Dendritic cell treated with granulocyte-macrophage colony-stimulating factor and Interleukin-4, amounts not matched to agents 40 ng/mL and 50 ng/mL, for 4 days (primary cell): Measurements from ENCODE around the gene TPST2.

Experiments
- H3K27ac Mint-ChIP-seq: one replicate; pipeline ENCODE4 v1.8.0; 2022; ENCODE audit warnings: mild to moderate bottlenecking, mixed read lengths
- H3K27me3 Mint-ChIP-seq: one replicate; pipeline ENCODE4 v1.8.0; 2022; ENCODE audit warnings: mild to moderate bottlenecking, mixed read lengths
- H3K36me3 Mint-ChIP-seq: one replicate; pipeline ENCODE4 v1.8.0; 2022; ENCODE audit warnings: low read depth, mixed read lengths
- H3K4me1 Mint-ChIP-seq: one replicate; pipeline ENCODE4 v1.8.0; 2022; ENCODE audit warnings: low read depth, mixed read lengths
- H3K4me3 Mint-ChIP-seq: one replicate; pipeline ENCODE4 v1.8.0; 2022; ENCODE audit warnings: mild to moderate bottlenecking, moderate library complexity, mixed read lengths
- H3K9me3 Mint-ChIP-seq: one replicate; pipeline ENCODE4 v1.8.0; 2022; ENCODE audit warnings: mixed read lengths
- intact Hi-C: fragments of 100-400 bp; cut with micrococcal nuclease; formaldehyde crosslinking; loops from one replicate; pipeline ENCODE4 v1.15.0; 2022

TPST2 gene

GRCh38 chr22:26486394-26486793, 103.5 kb downstream of the TPST2 start:
- H3K4me3 Mint-ChIP-seq, result no peak overlapping the region
- H3K27ac Mint-ChIP-seq, result no peak overlapping the region
- H3K4me1 Mint-ChIP-seq, result peaks cover 43% of the 10 kb centered on the region
- H3K36me3 Mint-ChIP-seq, result peaks cover 73% of the 10 kb centered on the region
- no peaks in the 10 kb centered on the region for H3K9me3 Mint-ChIP-seq
- no peaks in the 10 kb centered on the region for H3K27me3 Mint-ChIP-seq
- intact Hi-C loops, result no loop called here

GRCh38 chr22:26485806-26486390, 104.0 kb downstream of the TPST2 start:
- no peaks in the 10 kb centered on the region for H3K27me3 Mint-ChIP-seq
- no peaks in the 10 kb centered on the region for H3K9me3 Mint-ChIP-seq
- H3K27ac Mint-ChIP-seq, result no peak overlapping the region
- peaks cover 48% of the 10 kb centered on the region for H3K4me1 Mint-ChIP-seq
- peaks cover 73% of the 10 kb centered on the region for H3K36me3 Mint-ChIP-seq
- H3K4me3 Mint-ChIP-seq, result no peak overlapping the region
- intact Hi-C loops, result no loop called here

- Mint-ChIP-seq H3K27me3 (no peaks in the 10 kb centered on the region), H3K36me3 (peaks cover 69% of the 10 kb centered on the region), H3K4me3 (no peak overlapping the region), H3K27ac (no peak overlapping the region), H3K9me3 (no peaks in the 10 kb centered on the region), H3K4me1 (peaks cover 56% of the 10 kb centered on the region)
- intact Hi-C loops, result no loop called here
Observed at GRCh38 chr22:26485013-26485412, 104.9 kb downstream of the TPST2 start.

GRCh38 chr22:26484360-26484706, 105.6 kb downstream of the TPST2 start:
- Mint-ChIP-seq H3K27me3 (no peaks in the 10 kb centered on the region), H3K27ac (peak overlapping the region; percentile 95), H3K9me3 (no peaks in the 10 kb centered on the region), H3K4me1 (peaks cover 63% of the 10 kb centered on the region), H3K4me3 (peak overlapping the region; percentile 86), H3K36me3 (peaks cover 63% of the 10 kb centered on the region)
- intact Hi-C loops, result no loop called here

- Mint-ChIP-seq H3K27me3 (no peaks in the 10 kb centered on the region), H3K4me1 (peaks cover 67% of the 10 kb centered on the region), H3K9me3 (no peaks in the 10 kb centered on the region), H3K27ac (peak within 1 kb of the TSS; percentile 95), H3K36me3 (peaks cover 60% of the 10 kb centered on the region), H3K4me3 (peak within 1 kb of the TSS; percentile 86)
- intact Hi-C loops, result loop anchor here (1.0 kb wide), 1 partner anchor 29 kb away; the partner anchor contains the start of gene TFIP11
Observed at GRCh38 chr22:26483439-26484359, 106.2 kb downstream of the TPST2 start, which contains the start of the genes HPS4 and SRRD. TSS of gene HPS4 (minus strand) at chr22:26483783. CDS start at chr22:26481762, 2,021 bp downstream. TSS of gene SRRD (plus strand) at chr22:26483877. CDS start at chr22:26483891, 14 bp downstream.

- H3K27ac Mint-ChIP-seq, result peak overlapping the region; percentile 95
- H3K36me3 Mint-ChIP-seq, result peaks cover 60% of the 10 kb centered on the region
- H3K4me3 Mint-ChIP-seq, result peak overlapping the region; percentile 86
- H3K9me3 Mint-ChIP-seq, result no peaks in the 10 kb centered on the region
- peaks cover 71% of the 10 kb centered on the region for H3K4me1 Mint-ChIP-seq
- H3K27me3 Mint-ChIP-seq, result no peaks in the 10 kb centered on the region
- intact Hi-C loops, result loop anchor here (1.0 kb wide), 1 partner anchor 29 kb away; the partner anchor contains the start of gene TFIP11
Observed at GRCh38 chr22:26483043-26483438, 106.9 kb downstream of the TPST2 start.

GRCh38 chr22:26482161-26482560, 107.8 kb downstream of the TPST2 start:
- Mint-ChIP-seq H3K4me3 (peak overlapping the region; percentile 86), H3K27me3 (no peaks in the 10 kb centered on the region), H3K9me3 (no peaks in the 10 kb centered on the region), H3K36me3 (peaks cover 60% of the 10 kb centered on the region), H3K27ac (peak overlapping the region; percentile 95), H3K4me1 (peaks cover 80% of the 10 kb centered on the region)
- intact Hi-C loops, result no loop called here

- Mint-ChIP-seq H3K4me1 (peaks cover 84% of the 10 kb centered on the region), H3K9me3 (no peaks in the 10 kb centered on the region), H3K27ac (peak overlapping the region; percentile 95), H3K4me3 (peak overlapping the region; percentile 52), H3K27me3 (no peaks in the 10 kb centered on the region), H3K36me3 (peaks cover 60% of the 10 kb centered on the region)
- intact Hi-C loops, result no loop called here
Observed at GRCh38 chr22:26481694-26482093, 108.2 kb downstream of the TPST2 start.

GRCh38 chr22:26481112-26481693, 108.7 kb downstream of the TPST2 start:
- Mint-ChIP-seq H3K4me1 (peaks cover 86% of the 10 kb centered on the region), H3K4me3 (no peak overlapping the region), H3K36me3 (peaks cover 60% of the 10 kb centered on the region), H3K27ac (peak overlapping the region; percentile 95), H3K9me3 (no peaks in the 10 kb centered on the region), H3K27me3 (no peaks in the 10 kb centered on the region)
- intact Hi-C loops, result no loop called here

- intact Hi-C loops, result no loop called here
- Mint-ChIP-seq H3K36me3 (peaks cover 60% of the 10 kb centered on the region), H3K9me3 (no peaks in the 10 kb centered on the region), H3K27me3 (no peaks in the 10 kb centered on the region), H3K4me1 (peaks cover 80% of the 10 kb centered on the region), H3K4me3 (peak overlapping the region; percentile 9), H3K27ac (peak overlapping the region; percentile 95)
Observed at GRCh38 chr22:26480611-26480932, 109.4 kb downstream of the TPST2 start.

GRCh38 chr22:26479792-26480610, 109.9 kb downstream of the TPST2 start:
- peak overlapping the region; percentile 95 for H3K27ac Mint-ChIP-seq
- peaks cover 66% of the 10 kb centered on the region for H3K36me3 Mint-ChIP-seq

GRCh38 chr22:26479043-26479791, 110.7 kb downstream of the TPST2 start:
- peak overlapping the region; percentile 95 for H3K27ac Mint-ChIP-seq
- intact Hi-C loops, result no loop called here
- H3K9me3 Mint-ChIP-seq, result no peaks in the 10 kb centered on the region
- H3K36me3 Mint-ChIP-seq, result peaks cover 73% of the 10 kb centered on the region
- H3K4me3 Mint-ChIP-seq, result peak overlapping the region; percentile 68
- no peaks in the 10 kb centered on the region for H3K27me3 Mint-ChIP-seq
- peaks cover 73% of the 10 kb centered on the region for H3K4me1 Mint-ChIP-seq

More at GRCh38 chr22:26479792-26480610, 109.9 kb downstream of the TPST2 start:
- intact Hi-C loops, result no loop called here
- Mint-ChIP-seq H3K27me3 (no peaks in the 10 kb centered on the region), H3K4me1 (peaks cover 76% of the 10 kb centered on the region), H3K4me3 (peak overlapping the region; percentile 68), H3K9me3 (no peaks in the 10 kb centered on the region)

- peaks cover 81% of the 10 kb centered on the region for H3K36me3 Mint-ChIP-seq
Observed at GRCh38 chr22:26477341-26477731, 112.6 kb downstream of the TPST2 start.

More at GRCh38 chr22:26477341-26477731, 112.6 kb downstream of the TPST2 start:
- Mint-ChIP-seq H3K9me3 (no peaks in the 10 kb centered on the region), H3K27ac (no peak overlapping the region), H3K27me3 (no peaks in the 10 kb centered on the region), H3K4me3 (no peak overlapping the region), H3K4me1 (peaks cover 60% of the 10 kb centered on the region)
- intact Hi-C loops, result no loop called here
